Pancreas (tissue), 10 donors: ENCODE data around the gene ZBTB8B. TPM values are rescaled to one million over a fixed set of nuclear protein-coding genes. Genes with fewer than 3 reads are reported as not detected.
A peak's percentile ranks its signal among the peaks of the same experiment; 100 is the strongest.

Experiments used
- ATAC-seq, 4 donors: fragments of 200-7000 bp; cut with Tn5 transposase; one replicate each; pipeline versions ENCODE4 v1.8.0 to v1.9.1; 2020; ENCODE audit warnings: mild to moderate bottlenecking in 4 of 4, moderate library complexity in 4 of 4
- DNase-seq, 6 donors: peaks; one replicate each; pipeline ENCODE4 v3.0.0-alpha.2; 2020
- FAIRE-seq: peaks from 2 replicates; lab custom pipeline; 2012; peaks lifted over from hg19 to GRCh38; lab: Jason Lieb, UNC
- H3K27ac ChIP-seq, 4 donors: fragments of 200-600 bp; sonication (generic); 1 replicate in 3 of 4; 2 replicates in 1 of 4; pipeline versions ENCODE4 v1.5.0 to v1.8.0; 2020
- H3K27me3 ChIP-seq, 4 donors: fragments of 200-600 bp; one replicate each; pipeline ENCODE4 v1.8.0; 2021
- H3K36me3 ChIP-seq, 3 donors: fragments of 200-600 bp; sonication (generic) in 1 of 3; one replicate each; pipeline versions ENCODE4 v1.5.0 to v1.8.0; 2020 to 2021
- H3K4me1 ChIP-seq, 3 donors: fragments of 200-600 bp; one replicate each; pipeline ENCODE4 v1.8.0; 2021
- H3K4me3 ChIP-seq, 4 donors: fragments of 200-600 bp; sonication (generic) in 2 of 4; one replicate each; pipeline versions ENCODE4 v1.5.0 to v1.8.0; 2020 to 2021
- H3K9me3 ChIP-seq, 4 donors: fragments of 200-600 bp; one replicate each; pipeline ENCODE4 v1.8.0; 2021
- WGBS, 2 donors: extraction: QIAGEN DNeasy Blood & Tissue Kit; methylation state at CpG; one replicate each; pipeline ENCODE4 v1.1.7; 2013; 5-methylcytosine and 5-hydroxymethylcytosine counted together
- intact Hi-C, 3 donors: fragments of 100-400 bp; cut with DNase I; formaldehyde crosslinking; loops; one replicate each; pipeline versions ENCODE4 v1.11.1 to v1.14.2; 2022
- polyA plus RNA-seq, 2 donors: library from polyadenylated mRNA; stranded (reverse); fragments of 200-250 nt; gene quantifications; one replicate each; pipeline ENCODE4 v1.2.3, GENCODE V29; 2013
- total RNA-seq, 6 donors: library from RNA; stranded (reverse); fragmentation: NEBNext Ultra II Directional in 4 of 6; extraction: Animal tissue kit (Norgen Biotek cat#: 25700) in 4 of 6; gene quantifications; one replicate each; pipeline versions ENCODE4 v1.2.1 to v1.2.4, GENCODE V29; 2021 to 2023
- TF ChIP-seq, protein P1 (sequence below), 4 donors: fragments of 200-600 bp; sonication (generic) in 3 of 4; IDR thresholded peaks; one replicate each; pipeline versions ENCODE4 v1.5.0 to v1.8.0; 2021; ENCODE audit warnings: antibody characterized with exemption in 4 of 4
- donor health status: healthy with polysubstance abuse.
- donor health status: DM: no; HTN: no; CAD: no; lungs with moderate emphysema.
- donor health status: DM: no; HTN: no; CAD: no.
- donor health status: control.
- donor health status: control.
- donor health status: Bipolar disorder and iron deficiency.
- donor health status: DM: yes; HTN: yes; CAD: no.
- donor health status: DM: no; HTN: no; CAD: no.
- donor health status: DM: no; HTN: no; CAD: no.
- donor health status: DM: yes; HTN: yes; CAD: no.

ZBTB8B gene
- total and polyA plus RNA-seq, 8 donors, result under 0.01 to 0.06 (median 0.01) TPM

DNA sequence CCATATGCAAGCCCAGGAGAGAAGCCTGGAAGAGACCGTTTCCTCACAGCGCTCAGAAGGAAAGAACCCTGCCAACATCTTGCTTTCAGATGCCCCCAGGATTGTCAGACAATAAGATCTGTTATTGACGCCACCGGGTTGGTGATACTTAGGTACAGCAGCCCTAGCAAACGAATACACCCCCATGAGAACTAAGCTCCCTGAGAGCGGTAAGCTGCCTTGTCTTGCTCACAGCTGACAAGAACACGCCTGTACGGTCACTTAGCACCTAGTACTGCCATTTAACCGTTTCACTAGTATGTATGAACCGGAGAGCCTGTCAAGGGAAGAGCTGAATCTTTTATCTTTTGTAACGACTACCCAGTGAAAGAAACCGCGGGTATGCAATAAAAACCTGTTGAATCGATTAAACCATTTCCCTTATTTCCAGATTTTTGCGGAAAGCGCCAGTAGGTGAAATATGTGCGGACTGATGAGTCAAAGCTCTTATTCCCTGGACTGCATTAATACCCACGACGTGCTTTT, 619 bp upstream of the ZBTB8B start:
- H3K4me1 ChIP-seq, result peaks cover 0 to 5% (median 0%) of the 10 kb centered on the region in 3 donors
- no peak overlapping the region for H3K27ac ChIP-seq
- DNase-seq (no peak), FAIRE-seq (no peak), ATAC-seq (peak; percentile 46 to 70 (median 64))
- H3K4me3 ChIP-seq, result peak overlapping the region; percentile 23 to 51 (median 32)
- 4 to 6% methylated on average over 19 of the region's 19 CpGs for WGBS, 2 donors
- TF ChIP-seq, protein P1, sequence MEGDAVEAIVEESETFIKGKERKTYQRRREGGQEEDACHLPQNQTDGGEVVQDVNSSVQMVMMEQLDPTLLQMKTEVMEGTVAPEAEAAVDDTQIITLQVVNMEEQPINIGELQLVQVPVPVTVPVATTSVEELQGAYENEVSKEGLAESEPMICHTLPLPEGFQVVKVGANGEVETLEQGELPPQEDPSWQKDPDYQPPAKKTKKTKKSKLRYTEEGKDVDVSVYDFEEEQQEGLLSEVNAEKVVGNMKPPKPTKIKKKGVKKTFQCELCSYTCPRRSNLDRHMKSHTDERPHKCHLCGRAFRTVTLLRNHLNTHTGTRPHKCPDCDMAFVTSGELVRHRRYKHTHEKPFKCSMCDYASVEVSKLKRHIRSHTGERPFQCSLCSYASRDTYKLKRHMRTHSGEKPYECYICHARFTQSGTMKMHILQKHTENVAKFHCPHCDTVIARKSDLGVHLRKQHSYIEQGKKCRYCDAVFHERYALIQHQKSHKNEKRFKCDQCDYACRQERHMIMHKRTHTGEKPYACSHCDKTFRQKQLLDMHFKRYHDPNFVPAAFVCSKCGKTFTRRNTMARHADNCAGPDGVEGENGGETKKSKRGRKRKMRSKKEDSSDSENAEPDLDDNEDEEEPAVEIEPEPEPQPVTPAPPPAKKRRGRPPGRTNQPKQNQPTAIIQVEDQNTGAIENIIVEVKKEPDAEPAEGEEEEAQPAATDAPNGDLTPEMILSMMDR (IDR thresholded peaks at IDR 0.05), result no peak
- H3K9me3 ChIP-seq, result no peaks in the 10 kb centered on the region
- intact Hi-C loops, result no loop called here
- peaks cover 0 to 14% (median 0%) of the 10 kb centered on the region in 4 donors for H3K27me3 ChIP-seq
- no peaks in the 10 kb centered on the region for H3K36me3 ChIP-seq

DNA sequence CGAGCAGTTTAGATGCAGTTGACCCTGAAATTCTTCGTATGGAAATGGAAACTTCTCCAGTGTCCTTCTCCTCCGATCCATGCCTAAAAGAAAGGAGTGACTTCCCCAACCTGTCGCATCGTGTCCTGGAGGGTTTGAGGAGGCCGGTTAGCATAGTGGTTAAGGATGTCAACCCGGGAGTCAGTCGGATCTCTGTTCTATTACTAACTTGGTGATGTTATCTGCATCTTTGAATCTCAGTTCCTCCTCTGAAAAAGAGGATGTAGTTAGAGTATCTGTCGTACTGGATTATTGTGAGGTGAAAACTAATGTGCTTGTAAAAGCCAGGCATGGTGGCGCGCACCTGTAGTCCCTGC, 684 bp downstream of the ZBTB8B start:
- 34 to 38% methylated on average over 11 of the region's 11 CpGs for WGBS, 2 donors
- no peak for ATAC-seq

GRCh38 chr1:32466761-32467160, 1.9 kb downstream of the ZBTB8B start:
- Histone ChIP-seq H3K36me3 (no peaks in the 10 kb centered on the region), H3K27ac (no peak overlapping the region), H3K9me3 (no peaks in the 10 kb centered on the region), H3K4me3 (no peak overlapping the region), H3K27me3 (peaks cover 0 to 14% (median 0%) of the 10 kb centered on the region in 4 donors), H3K4me1 (peaks cover 0 to 5% (median 0%) of the 10 kb centered on the region in 3 donors)
- WGBS, 2 donors, result 78 to 90% methylated on average over 4 of the region's 4 CpGs
- no peak for ATAC-seq
- FAIRE-seq, result no peak
- intact Hi-C loops, result no loop called here
- no peak for DNase-seq
- TF ChIP-seq, protein P1 (IDR thresholded peaks at IDR 0.05), result no peak

More for the DNA sequence above, 684 bp downstream of the ZBTB8B start:
- DNase-seq, result no peak
- Histone ChIP-seq H3K36me3 (no peaks in the 10 kb centered on the region), H3K27ac (no peak overlapping the region), H3K27me3 (peaks cover 0 to 14% (median 0%) of the 10 kb centered on the region in 4 donors), H3K9me3 (no peaks in the 10 kb centered on the region), H3K4me3 (peak overlapping the region in 2 of 4 donors; percentile 32 to 51), H3K4me1 (peaks cover 0 to 5% (median 0%) of the 10 kb centered on the region in 3 donors)
- FAIRE-seq, result no peak
- intact Hi-C loops, result no loop called here
- TF ChIP-seq, protein P1 (IDR thresholded peaks at IDR 0.05), result no peak

DNA sequence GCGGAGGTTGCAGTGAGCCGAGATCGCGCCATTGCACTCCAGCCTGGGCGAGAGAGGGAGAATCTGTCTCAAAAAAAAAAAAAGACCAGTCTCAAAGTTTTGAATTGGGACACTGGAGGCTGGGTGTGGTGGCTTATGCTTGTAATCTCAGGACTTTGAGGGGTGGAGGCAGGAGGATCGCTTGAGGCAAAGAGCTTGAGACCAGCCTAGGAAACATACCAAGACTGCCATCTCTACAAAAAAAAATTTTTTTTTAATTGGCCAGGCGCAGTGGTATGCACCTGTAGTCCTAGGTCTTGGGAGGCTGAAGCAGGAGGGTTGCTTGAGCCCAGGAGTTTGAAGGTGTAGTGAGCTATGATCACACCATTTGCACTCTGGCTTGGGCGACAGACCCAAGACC, 3.9 kb downstream of the ZBTB8B start:
- H3K36me3 ChIP-seq, result no peaks in the 10 kb centered on the region
- FAIRE-seq (no peak), ATAC-seq (no peak), DNase-seq (no peak)
- WGBS, 2 donors, result 89 to 96% methylated on average over 8 of the region's 8 CpGs
- intact Hi-C loops, result no loop called here
- H3K9me3 ChIP-seq, result no peaks in the 10 kb centered on the region
- peaks cover 0 to 5% (median 0%) of the 10 kb centered on the region in 3 donors for H3K4me1 ChIP-seq
- TF ChIP-seq, protein P1 (IDR thresholded peaks at IDR 0.05), result no peak
- no peak overlapping the region for H3K27ac ChIP-seq
- H3K4me3 ChIP-seq, result no peak overlapping the region
- peaks cover 0 to 14% (median 0%) of the 10 kb centered on the region in 4 donors for H3K27me3 ChIP-seq

DNA sequence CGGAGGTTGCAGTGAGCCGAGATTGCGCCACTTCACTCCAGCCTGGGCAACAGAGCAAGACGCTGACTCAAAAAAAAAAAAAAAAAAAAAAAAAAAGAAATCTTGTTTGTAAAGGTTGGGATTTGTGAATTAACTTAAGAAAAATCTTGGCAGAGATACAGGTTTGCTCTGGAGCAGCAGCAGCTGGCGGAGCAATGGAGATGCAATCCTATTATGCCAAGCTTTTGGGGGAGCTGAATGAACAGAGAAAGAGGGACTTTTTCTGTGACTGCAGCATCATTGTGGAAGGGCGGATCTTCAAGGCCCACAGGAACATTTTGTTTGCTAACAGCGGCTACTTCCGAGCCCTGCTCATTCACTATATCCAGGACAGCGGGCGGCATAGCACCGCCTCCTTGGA, 5.6 kb downstream of the ZBTB8B start:
- intact Hi-C loops, result no loop called here
- Histone ChIP-seq H3K27me3 (peaks cover 0 to 14% (median 0%) of the 10 kb centered on the region in 4 donors), H3K4me3 (no peak overlapping the region), H3K36me3 (no peaks in the 10 kb centered on the region), H3K4me1 (peaks cover 0 to 6% (median 6%) of the 10 kb centered on the region in 3 donors), H3K27ac (no peak overlapping the region), H3K9me3 (no peaks in the 10 kb centered on the region)
- ATAC-seq (no peak), FAIRE-seq (no peak), DNase-seq (no peak)
- 81 to 84% methylated on average over 11 of the region's 11 CpGs for WGBS, 2 donors
- TF ChIP-seq, protein P1 (IDR thresholded peaks at IDR 0.05), result no peak
